PFSK-1 (cell line): Measurements from ENCODE around the gene RAB34.

Source experiments
- FOXP2 ChIP-seq: optimal IDR thresholded peaks from 2 replicates; pipeline ENCODE3; 2011; ENCODE audit warnings: borderline replicate concordance, control low read depth, inconsistent platforms; ENCODE audit not compliant: insufficient read depth; ENCODE audit errors: extremely low read length, extremely low read depth
- POLR2AphosphoS5 ChIP-seq: IDR thresholded peaks from 2 replicates; pipeline ENCODE4 v1.6.1; 2012; ENCODE audit warnings: low read depth, mild to moderate bottlenecking, control low read depth, low read length, moderate library complexity
- REST ChIP-seq, 2 experiments: IDR thresholded peaks; 2 replicates each; pipeline versions ENCODE4 v1.6.1 to v1.8.0; 2011 to 2012; ENCODE audit warnings: low read depth in 2 of 2, low read length in 2 of 2, control low read depth in 1 of 2, inconsistent platforms in 1 of 2, mild to moderate bottlenecking in 1 of 2, moderate library complexity in 1 of 2; ENCODE audit not compliant: insufficient read depth in 1 of 2
- SIN3A ChIP-seq: IDR thresholded peaks from 2 replicates; pipeline ENCODE4 v1.6.1; 2012; ENCODE audit warnings: mild to moderate bottlenecking, low read length, moderate library complexity, borderline replicate concordance; ENCODE audit not compliant: insufficient read depth
- TAF1 ChIP-seq: IDR thresholded peaks from 2 replicates; pipeline ENCODE4 v1.6.1; 2012; ENCODE audit warnings: low read length, control low read depth, borderline replicate concordance; ENCODE audit not compliant: insufficient read depth

Gene RAB34

GRCh38 chr17:28735242-28735722 is 17.6 kb upstream of the RAB34 start:
- TF ChIP-seq SIN3A (no peak), REST (IDR thresholded peaks at IDR 0.05; ENCODE audit: insufficient read depth in 1 of 2, low read depth in 2 of 2, low read length in 2 of 2) (no peak), FOXP2 (no peak)

GRCh38 chr17:28734712-28735241 is 17.1 kb upstream of the RAB34 start:
- TF ChIP-seq FOXP2, result no peak
- no peak for TF ChIP-seq SIN3A
- no peak for TF ChIP-seq REST (IDR thresholded peaks at IDR 0.05; ENCODE audit: insufficient read depth in 1 of 2, low read depth in 2 of 2, low read length in 2 of 2)
- TF ChIP-seq POLR2AphosphoS5, result no peak
- TF ChIP-seq TAF1, result no peak

GRCh38 chr17:28733346-28733745 is 15.7 kb upstream of the RAB34 start:
- TF ChIP-seq TAF1 (no peak), FOXP2 (no peak), SIN3A (no peak), POLR2AphosphoS5 (no peak), REST (IDR thresholded peaks at IDR 0.05; ENCODE audit: insufficient read depth in 1 of 2, low read depth in 2 of 2, low read length in 2 of 2) (no peak)

GRCh38 chr17:28729950-28730330 is 12.3 kb upstream of the RAB34 start:
- TF ChIP-seq FOXP2 (no peak), POLR2AphosphoS5 (no peak), SIN3A (no peak), TAF1 (no peak), REST (IDR thresholded peaks at IDR 0.05; ENCODE audit: insufficient read depth in 1 of 2, low read depth in 2 of 2, low read length in 2 of 2) (no peak)
